ENCODE results near the gene PFKFB1. TPM values are rescaled to one million over a fixed set of nuclear protein-coding genes. Genes with fewer than 3 reads are reported as not detected.

The PFKFB1 gene
- total RNA-seq, 1 experiment from 2014 or later = 0.36 TPM

DNA sequence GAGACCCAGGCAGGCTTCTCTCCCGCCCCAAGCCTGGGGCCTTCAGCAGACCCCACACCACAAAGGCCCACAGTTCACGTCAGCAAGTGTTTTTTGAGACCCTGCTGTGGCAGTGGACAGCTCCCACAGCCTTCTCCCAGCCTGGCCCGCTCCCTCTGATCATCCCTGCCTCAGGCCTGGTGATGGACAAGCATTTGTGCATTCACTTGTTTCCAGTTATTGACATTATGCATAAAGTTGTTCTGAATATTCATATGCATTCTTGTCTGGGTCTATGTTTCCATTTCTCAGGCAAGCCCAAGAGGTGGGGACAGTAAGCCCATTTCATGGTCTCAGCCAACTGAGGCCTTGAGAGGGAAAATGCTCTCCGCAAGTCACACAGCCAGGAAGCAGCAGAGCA is 58.7 kb downstream of the PFKFB1 start:
- in situ Hi-C loops (cut with HindIII; ENCODE audit: low pct_unique_long_range_greater_than_20kb, low sequenced_read_pairs) = no loop called here
- no peaks in the 10 kb centered on the region for H3K4me1 ChIP-seq (ENCODE audit: control insufficient read depth, insufficient read depth, low read length)
- H3K9me3 ChIP-seq (ENCODE audit: control insufficient read depth, insufficient read depth, low read depth, low read length) = no peaks in the 10 kb centered on the region
- intact Hi-C loops (cut with micrococcal nuclease; ENCODE audit: unreplicated experiment) = no loop called here
- ChIA-PET CTCF (no interaction called here), POLR2A (no interaction called here)
- H3K27ac ChIP-seq (ENCODE audit: low read length) = no peak overlapping the region
- H3K4me3 ChIP-seq (ENCODE audit: low read depth in 2 of 2, low read length in 2 of 2) = no peak overlapping the region
- ATAC-seq (no peak), DNase-seq (ENCODE audit: low read depth, low spot score) (no peak)
- no peaks in the 10 kb centered on the region for H3K27me3 ChIP-seq (ENCODE audit: control insufficient read depth, insufficient read depth, low read length)
- TF ChIP-seq TCF7L2 (IDR thresholded peaks at IDR 0.05; ENCODE audit: low read depth, low read length) (no peak), SIN3A (IDR thresholded peaks at IDR 0.05; ENCODE audit: borderline replicate concordance, insufficient read depth, low read depth, low read length) (no peak), POLR2AphosphoS5 (IDR thresholded peaks at IDR 0.05; ENCODE audit: low read depth, low read length) (no peak)
- TF ChIP-seq, protein P1, sequence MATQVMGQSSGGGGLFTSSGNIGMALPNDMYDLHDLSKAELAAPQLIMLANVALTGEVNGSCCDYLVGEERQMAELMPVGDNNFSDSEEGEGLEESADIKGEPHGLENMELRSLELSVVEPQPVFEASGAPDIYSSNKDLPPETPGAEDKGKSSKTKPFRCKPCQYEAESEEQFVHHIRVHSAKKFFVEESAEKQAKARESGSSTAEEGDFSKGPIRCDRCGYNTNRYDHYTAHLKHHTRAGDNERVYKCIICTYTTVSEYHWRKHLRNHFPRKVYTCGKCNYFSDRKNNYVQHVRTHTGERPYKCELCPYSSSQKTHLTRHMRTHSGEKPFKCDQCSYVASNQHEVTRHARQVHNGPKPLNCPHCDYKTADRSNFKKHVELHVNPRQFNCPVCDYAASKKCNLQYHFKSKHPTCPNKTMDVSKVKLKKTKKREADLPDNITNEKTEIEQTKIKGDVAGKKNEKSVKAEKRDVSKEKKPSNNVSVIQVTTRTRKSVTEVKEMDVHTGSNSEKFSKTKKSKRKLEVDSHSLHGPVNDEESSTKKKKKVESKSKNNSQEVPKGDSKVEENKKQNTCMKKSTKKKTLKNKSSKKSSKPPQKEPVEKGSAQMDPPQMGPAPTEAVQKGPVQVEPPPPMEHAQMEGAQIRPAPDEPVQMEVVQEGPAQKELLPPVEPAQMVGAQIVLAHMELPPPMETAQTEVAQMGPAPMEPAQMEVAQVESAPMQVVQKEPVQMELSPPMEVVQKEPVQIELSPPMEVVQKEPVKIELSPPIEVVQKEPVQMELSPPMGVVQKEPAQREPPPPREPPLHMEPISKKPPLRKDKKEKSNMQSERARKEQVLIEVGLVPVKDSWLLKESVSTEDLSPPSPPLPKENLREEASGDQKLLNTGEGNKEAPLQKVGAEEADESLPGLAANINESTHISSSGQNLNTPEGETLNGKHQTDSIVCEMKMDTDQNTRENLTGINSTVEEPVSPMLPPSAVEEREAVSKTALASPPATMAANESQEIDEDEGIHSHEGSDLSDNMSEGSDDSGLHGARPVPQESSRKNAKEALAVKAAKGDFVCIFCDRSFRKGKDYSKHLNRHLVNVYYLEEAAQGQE (IDR thresholded peaks at IDR 0.05; ENCODE audit: insufficient read depth in 1 of 2, low read depth in 2 of 2, low read length in 1 of 2) = no peak
- no peaks in the 10 kb centered on the region for H3K36me3 ChIP-seq (ENCODE audit: control insufficient read depth, insufficient read depth, low read length)
- no TSS peak for BruUV-seq (replicated peaks)

DNA sequence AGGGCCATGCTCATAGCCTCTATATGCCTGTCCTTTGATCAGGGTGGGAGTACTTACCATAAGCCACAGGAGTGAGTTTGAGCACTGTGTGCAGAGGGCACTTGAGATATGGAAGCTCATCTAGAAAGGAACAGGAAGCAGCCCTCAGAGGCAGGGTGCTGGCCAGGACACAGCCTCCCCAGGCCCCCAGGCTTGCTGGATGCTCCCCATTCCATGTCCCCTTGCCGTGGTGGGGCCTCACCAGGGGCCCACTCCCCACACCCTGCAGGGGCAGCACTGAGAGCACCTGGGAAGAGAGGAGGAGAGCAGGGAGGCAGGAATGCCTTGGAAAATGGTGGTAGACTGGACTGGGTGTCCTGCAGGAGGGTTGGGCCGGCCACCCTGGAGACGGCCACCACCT is 59.1 kb downstream of the PFKFB1 start:
- ChIA-PET POLR2A (no interaction called here), CTCF (no interaction called here)
- no peak for DNase-seq (ENCODE audit: low read depth, low spot score)
- no peak overlapping the region for H3K4me3 ChIP-seq (ENCODE audit: low read depth in 2 of 2, low read length in 2 of 2)
- H3K27me3 ChIP-seq (ENCODE audit: control insufficient read depth, insufficient read depth, low read length) = no peaks in the 10 kb centered on the region
- no peaks in the 10 kb centered on the region for H3K9me3 ChIP-seq (ENCODE audit: control insufficient read depth, insufficient read depth, low read depth, low read length)
- no peaks in the 10 kb centered on the region for H3K4me1 ChIP-seq (ENCODE audit: control insufficient read depth, insufficient read depth, low read length)
- no TSS peak for BruUV-seq (replicated peaks)
- intact Hi-C loops (cut with micrococcal nuclease; ENCODE audit: unreplicated experiment) (no loop called here), in situ Hi-C loops (cut with HindIII; ENCODE audit: low pct_unique_long_range_greater_than_20kb, low sequenced_read_pairs) (no loop called here)
- TF ChIP-seq SIN3A (IDR thresholded peaks at IDR 0.05; ENCODE audit: borderline replicate concordance, insufficient read depth, low read depth, low read length) = no peak
- ATAC-seq = no peak
- no peaks in the 10 kb centered on the region for H3K36me3 ChIP-seq (ENCODE audit: control insufficient read depth, insufficient read depth, low read length)
- no peak overlapping the region for H3K27ac ChIP-seq (ENCODE audit: low read length)

DNA sequence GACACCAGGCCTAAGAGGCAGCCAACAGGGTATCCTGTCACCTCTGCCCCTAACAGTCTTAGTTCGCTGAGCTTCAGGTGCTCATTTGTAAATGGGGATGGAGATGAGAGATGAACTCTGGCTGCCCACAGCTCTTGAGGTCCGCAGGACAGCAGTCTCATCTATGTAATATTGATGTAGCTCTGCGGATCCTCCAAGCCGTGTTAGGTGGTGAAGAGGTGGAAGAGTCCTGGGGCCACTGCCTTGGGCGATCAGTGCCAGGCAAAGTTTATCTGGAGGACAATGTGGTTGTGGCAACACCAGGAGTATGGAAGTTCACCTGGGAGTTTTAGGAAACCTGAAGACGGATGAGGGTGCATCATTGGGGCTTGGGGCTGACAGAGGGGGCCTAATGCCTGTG is 59.9 kb downstream of the PFKFB1 start:
- TF ChIP-seq POLR2AphosphoS5 (IDR thresholded peaks at IDR 0.05; ENCODE audit: low read depth, low read length) (no peak), TCF7L2 (IDR thresholded peaks at IDR 0.05; ENCODE audit: low read depth, low read length) (no peak), SIN3A (IDR thresholded peaks at IDR 0.05; ENCODE audit: borderline replicate concordance, insufficient read depth, low read depth, low read length) (no peak)
- TF ChIP-seq, protein P2, sequence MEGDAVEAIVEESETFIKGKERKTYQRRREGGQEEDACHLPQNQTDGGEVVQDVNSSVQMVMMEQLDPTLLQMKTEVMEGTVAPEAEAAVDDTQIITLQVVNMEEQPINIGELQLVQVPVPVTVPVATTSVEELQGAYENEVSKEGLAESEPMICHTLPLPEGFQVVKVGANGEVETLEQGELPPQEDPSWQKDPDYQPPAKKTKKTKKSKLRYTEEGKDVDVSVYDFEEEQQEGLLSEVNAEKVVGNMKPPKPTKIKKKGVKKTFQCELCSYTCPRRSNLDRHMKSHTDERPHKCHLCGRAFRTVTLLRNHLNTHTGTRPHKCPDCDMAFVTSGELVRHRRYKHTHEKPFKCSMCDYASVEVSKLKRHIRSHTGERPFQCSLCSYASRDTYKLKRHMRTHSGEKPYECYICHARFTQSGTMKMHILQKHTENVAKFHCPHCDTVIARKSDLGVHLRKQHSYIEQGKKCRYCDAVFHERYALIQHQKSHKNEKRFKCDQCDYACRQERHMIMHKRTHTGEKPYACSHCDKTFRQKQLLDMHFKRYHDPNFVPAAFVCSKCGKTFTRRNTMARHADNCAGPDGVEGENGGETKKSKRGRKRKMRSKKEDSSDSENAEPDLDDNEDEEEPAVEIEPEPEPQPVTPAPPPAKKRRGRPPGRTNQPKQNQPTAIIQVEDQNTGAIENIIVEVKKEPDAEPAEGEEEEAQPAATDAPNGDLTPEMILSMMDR (IDR thresholded peaks at IDR 0.05) = no peak
- TF ChIP-seq, protein P1 (IDR thresholded peaks at IDR 0.05; ENCODE audit: insufficient read depth in 1 of 2, low read depth in 2 of 2, low read length in 1 of 2) = no peak
- Histone ChIP-seq H3K36me3 (ENCODE audit: control insufficient read depth, insufficient read depth, low read length) (no peaks in the 10 kb centered on the region), H3K27ac (ENCODE audit: low read length) (no peak overlapping the region), H3K9me3 (ENCODE audit: control insufficient read depth, insufficient read depth, low read depth, low read length) (no peaks in the 10 kb centered on the region), H3K4me1 (ENCODE audit: control insufficient read depth, insufficient read depth, low read length) (no peaks in the 10 kb centered on the region), H3K4me3 (ENCODE audit: low read depth in 2 of 2, low read length in 2 of 2) (no peak overlapping the region), H3K27me3 (ENCODE audit: control insufficient read depth, insufficient read depth, low read length) (no peaks in the 10 kb centered on the region)
- in situ Hi-C loops (cut with HindIII; ENCODE audit: low pct_unique_long_range_greater_than_20kb, low sequenced_read_pairs) = no loop called here
- POLR2A ChIA-PET = no interaction called here
- intact Hi-C loops (cut with micrococcal nuclease; ENCODE audit: unreplicated experiment) = no loop called here
- no peak for ATAC-seq
- CTCF ChIA-PET = no interaction called here
- DNase-seq (ENCODE audit: low read depth, low spot score) = no peak
- BruUV-seq (replicated peaks) = no TSS peak

All from Panc1 (cell line).